Glomerular endothelial cell (primary cell): ENCODE data around the gene AMH. TPM values are rescaled to one million over a fixed set of nuclear protein-coding genes. Genes with fewer than 3 reads are reported as not detected.
"Not testable (repeated sequence)": the region's sequence is repeated elsewhere in the genome, so short reads cannot be mapped to it uniquely, and the experiment has no call there.

Experiments used
- DNase-seq: peaks from one replicate; pipeline ENCODE4 v3.0.0-alpha.2; 2011; ENCODE audit warnings: low read depth, low spot score; ENCODE audit errors: extremely low read depth
- total RNA-seq: library from RNA; depleted of rRNA; stranded (reverse); fragments of >200 nt; gene quantifications from 2 replicates; pipeline ENCODE4 v1.2.3, GENCODE V29; 2015

The AMH gene
- total RNA-seq, 1 donor from 2014 or later: 2.1 TPM

GRCh38 chr19:2268480-2268830 lies 19.3 kb downstream of the AMH start:
- no peak for DNase-seq

GRCh38 chr19:2268861-2269243 lies 19.7 kb downstream of the AMH start:
- no peak for DNase-seq

- peak; percentile 67 for DNase-seq
Observed at GRCh38 chr19:2269244-2270156, 20.4 kb downstream of the AMH start.

GRCh38 chr19:2270157-2270422 lies 21.0 kb downstream of the AMH start:
- DNase-seq: no peak

- no peak for DNase-seq
Observed at GRCh38 chr19:2270423-2271233, 21.5 kb downstream of the AMH start.

GRCh38 chr19:2271234-2272103 lies 22.3 kb downstream of the AMH start:
- no peak for DNase-seq

- no peak for DNase-seq
Observed at GRCh38 chr19:2273356-2274184, 24.4 kb downstream of the AMH start.

GRCh38 chr19:2274185-2274711 lies 25.1 kb downstream of the AMH start:
- no peak for DNase-seq

GRCh38 chr19:2274931-2275535 lies 25.9 kb downstream of the AMH start:
- DNase-seq: no peak

- no peak for DNase-seq
Observed at GRCh38 chr19:2275588-2276428, 26.7 kb downstream of the AMH start.

GRCh38 chr19:2276429-2276986 lies 27.4 kb downstream of the AMH start:
- DNase-seq: no peak

GRCh38 chr19:2277138-2277537 lies 28.0 kb downstream of the AMH start:
- no peak for DNase-seq

- DNase-seq: no peak
Observed at GRCh38 chr19:2278459-2279158, 29.5 kb downstream of the AMH start.

- DNase-seq: no peak
Observed at GRCh38 chr19:2280633-2281264, 31.6 kb downstream of the AMH start.

GRCh38 chr19:2281265-2282061 lies 32.3 kb downstream of the AMH start:
- DNase-seq: not testable (repeated sequence)

- DNase-seq: no peak
Observed at GRCh38 chr19:2282062-2282861, 33.1 kb downstream of the AMH start, which contains the start of gene PEAK3. Gene PEAK3 (minus strand): TSS chr19:2282175. CDS start chr19:2280931, 1,244 bp downstream.
